Esophagus muscularis mucosa (tissue), 4 donors: ENCODE results near the gene ANXA5.

ENCODE experiments used
- CTCF ChIP-seq, 3 experiments: fragments of 200-600 bp in 2 of 3; fragments of 450-650 bp in 1 of 3; sonication (generic) in 2 of 3; IDR thresholded peaks; one replicate each; pipeline ENCODE4 v1.5.1; 2017 to 2019; ENCODE audit warnings: antibody characterized with exemption in 3 of 3, mild to moderate bottlenecking in 2 of 3, moderate library complexity in 1 of 3
- EP300 ChIP-seq: sonication (generic); formaldehyde crosslinking; IDR thresholded peaks from one replicate; pipeline ENCODE4 v1.6.1; 2017; ENCODE audit warnings: antibody characterized with exemption
- POLR2A ChIP-seq: fragments of 450-650 bp; IDR thresholded peaks from one replicate; pipeline ENCODE4 v1.6.1; 2017; ENCODE audit warnings: antibody characterized with exemption, moderate library complexity, mild to moderate bottlenecking, low read depth
- POLR2AphosphoS5 ChIP-seq, 2 donors: sonication (generic); formaldehyde crosslinking; IDR thresholded peaks; one replicate each; pipeline ENCODE4 v1.6.1; 2017; ENCODE audit warnings: antibody characterized with exemption in 2 of 2

GRCh38 chr4:121705521-121705920 lies 8.7 kb upstream of the ANXA5 start:
- TF ChIP-seq POLR2A = no peak
- no peak for TF ChIP-seq CTCF (IDR thresholded peaks at IDR 0.05)
- no peak for TF ChIP-seq POLR2AphosphoS5 (IDR thresholded peaks at IDR 0.05)
- no peak for TF ChIP-seq EP300
